GM19043 (cell line): ENCODE data around the gene ABHD13.
"Not testable (repeated sequence)": the region's sequence is repeated elsewhere in the genome, so short reads cannot be mapped to it uniquely, and the experiment has no call there.

ENCODE experiments used
- ATAC-seq: cut with Tn5 transposase; IDR thresholded peaks from one replicate; pipeline ENCODE4 v1.9.1; 2021; ENCODE audit warnings: low read depth; ENCODE audit not compliant: unreplicated experiment

The ABHD13 gene

GRCh38 chr13:108223687-108224503 lies 5.7 kb downstream of the ABHD13 start:
- no peak for ATAC-seq

GRCh38 chr13:108225440-108225839 lies 7.2 kb downstream of the ABHD13 start:
- peak; percentile 70 for ATAC-seq

GRCh38 chr13:108226184-108226583 lies 8.0 kb downstream of the ABHD13 start:
- ATAC-seq, result peak; percentile 33

GRCh38 chr13:108227651-108228272 lies 9.6 kb downstream of the ABHD13 start:
- ATAC-seq, result no peak

- no peak for ATAC-seq
These were observed 12.2 kb downstream of the ABHD13 start for GRCh38 chr13:108230377-108230776.

GRCh38 chr13:108249150-108249549 lies 31.0 kb downstream of the ABHD13 start:
- no peak for ATAC-seq

- ATAC-seq, result no peak
These were observed 39.1 kb downstream of the ABHD13 start for GRCh38 chr13:108257248-108257647.

GRCh38 chr13:108263621-108264355 lies 45.6 kb downstream of the ABHD13 start:
- ATAC-seq, result no peak

GRCh38 chr13:108266321-108266990 lies 48.3 kb downstream of the ABHD13 start:
- no peak for ATAC-seq

GRCh38 chr13:108267347-108267746 lies 49.2 kb downstream of the ABHD13 start:
- ATAC-seq, result no peak

- not testable (repeated sequence) for ATAC-seq
These were observed 49.7 kb downstream of the ABHD13 start for GRCh38 chr13:108267855-108268254.

- ATAC-seq, result no peak
These were observed 50.4 kb downstream of the ABHD13 start for GRCh38 chr13:108268466-108269112.

- peak; percentile 52 for ATAC-seq
These were observed 51.6 kb downstream of the ABHD13 start, which contains the start of gene TNFSF13B for GRCh38 chr13:108269601-108270328. TSS of gene TNFSF13B (plus strand) at chr13:108269718. CDS start at chr13:108269896, 178 bp downstream.

GRCh38 chr13:108270442-108270841 lies 52.2 kb downstream of the ABHD13 start:
- ATAC-seq, result peak; percentile 6

- ATAC-seq, result no peak
These were observed 54.1 kb downstream of the ABHD13 start for GRCh38 chr13:108272333-108272732.

GRCh38 chr13:108273429-108274118 lies 55.4 kb downstream of the ABHD13 start:
- ATAC-seq, result no peak

GRCh38 chr13:108274718-108275117 lies 56.5 kb downstream of the ABHD13 start:
- no peak for ATAC-seq

- no peak for ATAC-seq
These were observed 57.9 kb downstream of the ABHD13 start for GRCh38 chr13:108276060-108276459.

GRCh38 chr13:108278466-108278865 lies 60.3 kb downstream of the ABHD13 start:
- no peak for ATAC-seq
